Amniotic stem cell (primary cell): Measurements from ENCODE around the gene PSPC1.

Source experiments
- DNase-seq: peaks from one replicate; lab custom pipeline; 2025; lab: John Stamatoyannopoulos, UW

Gene PSPC1

DNA sequence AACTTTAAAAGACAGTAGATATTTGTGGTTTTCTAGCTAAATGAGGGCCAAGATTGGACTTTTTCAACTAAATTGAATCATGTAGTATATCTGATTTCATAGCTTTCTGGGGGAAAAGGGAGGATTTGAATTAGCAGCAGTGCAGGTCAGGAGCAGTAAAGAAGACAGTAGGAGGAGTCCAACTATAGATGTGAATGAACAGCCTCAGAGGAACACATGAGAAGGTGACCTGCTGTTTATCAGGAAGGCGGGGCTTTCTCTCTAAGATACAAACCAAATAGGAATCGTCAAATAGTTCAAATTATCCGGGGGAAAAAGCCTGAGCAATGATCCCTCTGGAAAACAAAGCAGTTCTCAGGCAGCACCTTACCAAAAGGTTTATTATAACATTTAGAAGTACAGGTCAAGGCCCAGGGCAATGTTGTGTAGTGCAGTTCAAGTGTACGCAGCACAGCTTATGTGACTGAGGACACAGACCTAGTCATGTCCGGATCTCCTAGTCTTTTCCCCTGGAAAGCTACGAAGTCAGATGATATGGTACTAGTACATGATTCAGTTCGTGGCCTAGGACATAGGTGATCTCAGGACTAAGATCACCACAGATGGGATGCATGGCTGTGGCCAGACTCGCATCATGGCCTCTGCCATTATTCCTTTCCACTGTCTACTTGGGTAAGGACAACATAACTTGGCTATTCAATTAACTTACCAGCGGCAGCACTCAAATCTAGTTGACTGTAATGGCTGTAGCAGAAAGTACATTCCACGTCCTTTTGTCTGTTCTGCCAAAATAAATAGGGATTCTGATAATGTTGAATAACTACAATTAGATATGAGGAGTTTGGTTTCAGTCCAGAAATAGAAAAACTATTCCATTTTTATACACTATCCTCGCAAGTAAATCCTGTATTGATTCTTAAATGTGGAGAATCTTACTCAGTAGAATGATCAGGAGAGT, 109.0 kb downstream of the PSPC1 start:
- DNase-seq: no peak

GRCh38 chr13:19672990-19673389, 109.8 kb downstream of the PSPC1 start:
- no peak for DNase-seq

DNA sequence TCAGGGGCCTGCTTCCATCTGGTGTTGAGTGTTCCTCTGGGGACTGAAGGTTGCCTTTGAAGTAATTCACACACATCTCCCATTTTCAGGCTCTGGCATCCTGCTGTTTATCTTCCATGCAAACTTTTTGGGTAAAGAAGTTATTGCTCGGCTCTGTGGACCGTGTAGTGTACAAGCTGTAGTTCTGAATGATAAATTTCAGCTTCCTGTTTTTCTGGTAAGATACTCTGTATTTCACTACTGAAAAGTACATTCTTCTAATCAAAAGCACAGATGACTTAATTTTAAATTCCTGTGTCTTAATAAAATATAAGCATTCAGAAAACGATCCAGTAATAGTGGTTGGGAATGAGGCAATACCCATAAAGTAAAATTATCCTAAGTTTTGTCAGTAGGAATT, 112.6 kb downstream of the PSPC1 start:
- DNase-seq: no peak

DNA sequence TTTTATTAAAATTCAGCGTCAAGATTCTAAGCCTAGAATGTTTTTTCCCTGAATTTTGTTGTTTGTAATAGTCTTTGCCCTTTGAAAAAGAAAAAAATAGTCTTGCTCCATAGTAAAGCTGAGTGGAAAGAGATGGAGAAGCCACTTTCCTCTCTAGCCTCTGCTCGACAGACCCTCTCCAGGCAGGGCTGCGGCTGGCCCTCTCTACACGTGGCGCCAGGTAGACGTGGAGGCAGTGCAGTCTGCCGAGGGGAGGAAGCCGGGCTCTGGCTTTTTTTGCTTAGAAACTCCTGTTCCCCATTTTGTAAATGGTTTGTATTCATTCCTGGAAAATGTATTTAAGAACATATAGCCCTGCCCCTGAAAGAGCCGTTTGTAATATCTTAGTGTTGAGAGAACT, 114.0 kb downstream of the PSPC1 start:
- no peak for DNase-seq

DNA sequence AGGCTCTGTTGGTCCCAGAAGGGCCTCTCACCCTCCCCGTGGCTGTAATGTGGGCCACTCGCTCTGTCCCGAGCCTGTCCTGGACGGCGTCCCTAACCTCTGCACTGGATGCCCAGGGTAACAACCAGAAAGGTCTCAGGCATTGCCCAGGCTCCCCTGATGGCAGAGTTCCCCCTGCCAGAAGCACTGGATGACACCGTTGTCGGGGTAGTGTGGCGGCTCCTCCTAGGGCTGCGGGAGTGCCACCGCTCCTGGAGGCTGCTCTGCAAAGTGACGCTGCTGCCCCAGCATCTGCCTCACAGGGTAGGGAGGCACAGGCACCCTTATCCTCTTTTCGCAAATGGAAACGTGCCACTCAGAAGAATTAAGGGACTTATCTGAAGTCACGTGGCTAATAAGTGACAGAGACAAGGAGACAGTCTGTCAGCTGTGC, 117.3 kb downstream of the PSPC1 start:
- DNase-seq: no peak

DNA sequence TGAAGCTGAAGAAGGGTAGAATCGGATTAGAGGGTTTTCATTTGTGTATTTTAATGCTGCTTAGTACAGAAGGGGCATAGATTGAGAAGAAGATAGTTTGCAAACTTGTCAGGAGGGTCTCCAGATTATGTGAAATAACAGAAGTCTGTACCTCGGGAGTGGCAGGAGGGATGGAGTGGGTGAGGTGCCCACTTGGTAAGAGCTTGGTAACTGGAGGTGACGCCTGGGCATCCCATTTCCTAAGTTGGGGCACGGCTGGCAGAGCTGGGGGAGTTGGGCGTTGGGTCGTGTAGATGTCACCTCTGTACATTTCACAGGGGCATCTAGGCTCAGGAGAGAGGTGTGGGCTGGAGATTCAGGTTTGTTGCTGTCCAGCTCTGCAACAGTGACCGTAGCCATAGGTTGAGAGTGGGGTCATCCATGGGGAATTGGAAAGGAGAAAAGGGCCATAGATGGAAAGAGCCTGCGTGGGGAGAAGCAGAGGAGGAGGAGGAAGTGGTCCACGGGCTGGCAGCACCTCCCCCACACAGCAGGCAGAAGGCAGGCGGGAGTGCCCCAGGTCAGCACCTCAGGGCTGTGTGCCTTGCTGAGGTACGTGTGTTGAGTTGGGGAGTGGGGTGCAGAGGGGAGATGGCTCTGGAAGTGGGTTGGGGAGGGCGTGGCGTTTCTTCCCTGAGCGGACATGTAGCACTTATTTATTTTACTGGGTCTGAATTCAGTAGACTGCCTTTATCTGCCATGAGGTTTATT, 118.1 kb downstream of the PSPC1 start:
- DNase-seq: no peak

DNA sequence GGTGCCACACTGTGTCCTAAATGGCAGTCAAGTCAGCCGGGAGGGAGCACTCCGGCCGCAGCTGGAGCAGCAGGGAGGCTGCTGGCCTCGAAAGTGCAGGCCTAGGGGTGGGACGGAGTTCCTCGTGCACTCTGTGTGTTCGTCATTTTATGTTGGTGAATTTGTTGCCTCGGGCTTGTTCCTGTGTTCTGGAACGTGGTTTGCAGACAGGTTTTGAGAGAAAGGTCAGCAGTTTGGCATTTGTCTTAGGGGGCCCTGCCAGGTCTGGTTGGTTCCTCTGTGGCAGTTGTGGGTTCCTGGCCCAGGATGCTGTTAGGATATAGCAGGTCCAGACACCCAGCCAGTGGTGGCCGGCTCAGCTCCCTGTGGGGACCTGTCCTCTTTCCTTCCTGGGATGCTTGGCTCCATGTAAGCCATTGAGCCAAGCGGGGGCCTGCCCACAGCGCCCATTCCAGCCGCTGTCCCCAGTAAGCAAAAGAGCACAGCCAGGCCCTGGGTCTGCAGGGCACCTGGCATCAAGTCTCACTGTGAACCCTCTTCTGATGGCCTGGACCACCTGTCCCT, 119.2 kb downstream of the PSPC1 start:
- DNase-seq: no peak

- no peak for DNase-seq
Measured at GRCh38 chr13:19661561-19661960, 121.2 kb downstream of the PSPC1 start.

GRCh38 chr13:19661126-19661525, 121.6 kb downstream of the PSPC1 start:
- DNase-seq: no peak

GRCh38 chr13:19658831-19659230, 123.9 kb downstream of the PSPC1 start:
- no peak for DNase-seq

GRCh38 chr13:19657872-19658591, 124.7 kb downstream of the PSPC1 start:
- DNase-seq: no peak
